A204.1 (cell line): ENCODE measurements around the gene PSMD13.
"Not testable (repeated sequence)": the region's sequence is repeated elsewhere in the genome, so short reads cannot be mapped to it uniquely, and the experiment has no call there.

Experiments
- FAIRE-seq: peaks from 2 replicates; lab custom pipeline; 2012; peaks lifted over from hg19 to GRCh38; lab: Jason Lieb, UNC

The PSMD13 gene

DNA sequence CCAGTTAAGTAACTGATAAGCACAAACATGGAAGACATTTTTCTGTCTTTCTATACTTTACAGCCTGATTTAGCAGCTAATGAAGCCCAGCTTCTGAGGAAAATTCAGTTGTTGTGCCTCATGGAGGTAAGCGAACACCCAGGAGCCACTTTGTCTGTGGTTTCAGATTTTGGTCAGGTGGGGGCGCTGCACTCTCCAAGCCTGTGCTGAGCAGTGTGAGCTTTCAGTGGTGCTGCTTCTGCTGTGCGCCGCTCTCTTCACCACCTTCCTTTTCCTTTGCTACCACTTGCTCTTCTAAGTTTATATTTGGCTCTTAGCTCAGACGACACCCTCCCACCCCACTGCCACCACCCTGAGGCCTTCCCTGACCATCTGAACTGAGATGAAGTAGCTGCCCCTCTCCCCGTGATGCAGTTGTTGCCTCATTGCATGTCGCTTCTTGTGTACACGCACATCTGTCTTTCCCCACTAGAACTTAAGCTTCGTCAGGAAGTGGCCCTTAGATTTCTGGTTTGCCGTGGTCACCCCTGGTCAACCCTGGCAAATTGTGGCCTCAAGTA, 14.0 kb downstream of the PSMD13 start:
- FAIRE-seq, result no peak

DNA sequence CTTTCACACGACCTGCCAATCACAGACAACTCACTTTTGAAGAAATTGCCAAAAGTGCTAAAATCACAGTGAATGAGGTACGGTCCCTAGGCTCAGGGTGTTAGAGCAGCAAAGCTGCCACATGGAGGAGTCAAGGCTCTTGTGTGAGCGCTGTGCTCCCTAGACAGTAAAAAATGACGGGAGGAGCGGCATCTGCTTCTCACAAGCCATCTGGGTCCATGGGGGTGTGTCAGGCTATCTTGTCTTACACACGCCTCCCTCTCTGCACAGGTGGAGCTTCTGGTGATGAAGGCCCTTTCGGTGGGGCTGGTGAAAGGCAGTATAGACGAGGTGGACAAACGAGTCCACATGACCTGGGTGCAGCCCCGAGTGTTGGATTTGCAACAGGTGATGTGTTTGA, 14.8 kb downstream of the PSMD13 start:
- no peak for FAIRE-seq

DNA sequence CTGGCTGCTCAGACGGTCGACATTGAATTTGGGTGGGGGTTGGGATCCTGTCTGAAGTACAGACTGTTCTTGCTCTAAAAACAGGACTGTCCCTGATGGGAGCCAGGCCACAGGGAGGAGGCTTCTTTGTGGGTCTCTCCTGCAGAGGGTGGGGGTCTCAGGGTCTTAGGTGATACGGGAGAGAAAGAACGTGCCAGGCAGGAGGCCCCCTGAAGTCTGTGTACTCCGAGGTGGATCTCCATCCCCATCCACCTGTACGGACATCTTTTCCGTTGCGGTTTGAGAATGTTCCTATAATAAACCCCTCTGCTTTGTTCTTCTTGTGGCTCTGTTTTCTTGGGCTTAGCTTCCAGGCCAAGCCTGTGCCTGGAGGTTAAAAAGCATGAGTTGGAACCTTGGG, 15.9 kb downstream of the PSMD13 start:
- no peak for FAIRE-seq

DNA sequence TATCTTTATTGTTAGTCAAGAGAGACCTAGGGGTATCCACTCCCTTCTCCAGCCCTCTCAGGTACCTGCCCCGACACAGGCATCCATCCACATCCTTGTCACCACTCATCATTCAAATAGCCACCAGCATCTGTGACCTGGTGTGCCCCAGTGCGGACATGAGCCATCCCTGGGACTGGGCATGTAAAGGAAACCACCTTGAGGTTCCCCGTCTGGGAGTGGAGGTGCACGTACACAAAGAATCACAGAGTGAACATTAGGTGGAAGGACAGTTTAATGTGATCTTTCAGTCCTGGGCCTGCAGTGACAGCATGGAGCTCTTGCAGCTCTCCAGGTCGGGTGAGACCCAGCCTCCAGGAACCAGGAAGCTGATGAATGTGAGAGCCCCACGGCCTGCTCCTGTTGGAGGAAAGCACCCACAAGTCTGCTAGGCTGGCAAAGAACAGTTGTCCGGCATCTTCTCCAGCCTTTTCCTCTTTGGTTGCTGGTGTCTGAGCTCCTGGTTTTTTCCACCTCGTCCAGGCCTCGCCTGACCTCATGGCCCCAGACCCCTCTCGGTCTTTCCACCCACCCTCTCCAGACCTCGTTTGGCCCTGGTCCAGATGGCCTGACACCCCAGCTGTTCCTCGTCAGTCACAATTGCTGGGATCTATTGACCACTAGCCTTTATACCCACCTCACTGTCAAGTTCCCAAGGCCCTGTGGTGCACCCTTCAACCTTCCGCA, 16.5 kb downstream of the PSMD13 start:
- no peak for FAIRE-seq

DNA sequence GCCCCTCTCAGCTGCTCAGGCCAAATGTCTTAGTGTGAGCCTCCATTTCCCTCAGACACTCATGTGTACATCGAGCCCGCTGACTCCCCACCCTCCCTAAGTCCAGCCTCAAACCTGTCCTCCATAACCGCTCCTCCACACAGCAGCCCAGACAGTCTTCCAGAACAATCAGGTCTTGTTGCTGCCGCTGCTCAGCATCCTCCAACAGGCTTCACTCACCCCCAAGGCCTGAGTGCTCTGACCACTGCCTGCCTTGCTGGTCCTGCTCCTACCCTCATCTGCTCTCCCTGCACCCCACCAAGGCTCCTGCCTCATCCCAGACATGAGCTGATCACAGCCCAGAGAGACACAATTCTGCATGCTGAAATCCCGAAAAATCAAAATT, 17.1 kb downstream of the PSMD13 start:
- FAIRE-seq, result no peak

DNA sequence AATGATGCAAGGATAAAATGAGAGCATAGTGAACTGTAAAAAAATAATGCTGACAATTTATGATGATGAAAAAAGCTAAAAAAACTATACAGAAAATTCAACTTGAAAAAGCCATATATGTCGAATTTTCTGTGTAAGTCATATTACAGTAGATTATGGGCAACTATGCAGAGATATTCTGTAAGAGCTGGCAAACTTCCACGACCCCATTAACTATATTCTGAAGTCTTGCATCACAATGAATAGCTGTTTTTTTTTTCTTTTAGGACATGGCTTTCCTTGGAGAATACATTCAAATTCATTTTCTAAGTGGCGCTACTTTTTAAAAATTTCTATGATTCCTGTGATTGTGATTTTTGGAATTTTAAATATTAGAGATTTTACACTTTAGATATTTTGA, 18.4 kb downstream of the PSMD13 start:
- no peak for FAIRE-seq

DNA sequence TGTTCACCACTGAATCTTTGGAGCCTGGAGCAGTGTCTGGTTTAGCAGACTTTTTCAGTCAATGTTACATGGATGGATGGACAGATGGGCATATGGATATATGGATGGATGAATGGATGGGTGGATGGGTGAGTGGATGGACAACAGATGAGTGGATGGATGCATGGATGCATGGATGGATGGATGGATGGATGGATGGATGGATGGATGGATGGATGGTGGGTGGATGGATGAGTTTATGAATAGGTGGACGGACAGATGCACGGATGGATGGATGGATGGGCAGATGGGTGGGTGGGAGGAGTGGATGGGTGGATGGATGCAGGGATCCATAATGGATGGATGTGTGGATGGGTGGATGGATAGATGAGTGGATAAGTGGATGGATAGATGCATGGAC, 19.0 kb downstream of the PSMD13 start:
- FAIRE-seq, result no peak

DNA sequence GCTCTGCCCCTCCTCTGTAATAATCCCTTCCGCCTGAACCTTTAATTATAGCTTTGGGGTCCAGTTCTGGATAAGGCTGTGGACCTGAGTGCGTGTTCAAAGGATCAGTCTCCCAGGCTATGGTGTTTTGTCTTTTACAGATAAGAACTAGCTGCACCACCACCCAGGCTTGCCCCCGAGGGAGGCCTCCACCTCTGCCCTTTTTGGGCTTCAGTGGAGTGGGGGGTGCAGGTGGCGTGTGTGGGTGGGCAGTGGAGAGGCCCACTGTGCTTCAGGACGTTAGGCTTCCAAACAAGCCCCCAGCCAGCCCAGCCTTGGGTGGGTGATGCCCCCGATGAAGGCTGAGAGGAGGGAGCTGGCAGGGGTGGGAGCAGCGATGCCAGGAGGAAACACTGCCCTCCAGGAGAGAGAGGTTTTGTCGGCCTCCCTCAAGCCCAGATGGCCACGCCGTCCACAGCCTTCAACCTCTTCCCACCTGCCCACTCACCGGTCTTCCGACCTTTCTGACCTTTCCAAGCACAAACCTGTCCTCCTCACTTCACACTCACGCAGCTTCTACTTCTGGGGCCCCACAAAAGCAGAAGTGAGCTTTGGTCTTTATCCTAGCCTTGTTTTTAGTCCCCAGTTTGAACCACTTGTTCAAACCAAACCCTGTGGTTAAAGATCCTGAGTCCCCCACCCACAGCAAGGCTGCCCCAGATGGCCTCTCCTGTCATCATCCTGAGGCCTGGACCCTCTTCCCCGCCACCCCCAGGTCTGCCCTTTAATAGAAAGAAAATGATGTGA, 20.4 kb downstream of the PSMD13 start:
- no peak for FAIRE-seq

DNA sequence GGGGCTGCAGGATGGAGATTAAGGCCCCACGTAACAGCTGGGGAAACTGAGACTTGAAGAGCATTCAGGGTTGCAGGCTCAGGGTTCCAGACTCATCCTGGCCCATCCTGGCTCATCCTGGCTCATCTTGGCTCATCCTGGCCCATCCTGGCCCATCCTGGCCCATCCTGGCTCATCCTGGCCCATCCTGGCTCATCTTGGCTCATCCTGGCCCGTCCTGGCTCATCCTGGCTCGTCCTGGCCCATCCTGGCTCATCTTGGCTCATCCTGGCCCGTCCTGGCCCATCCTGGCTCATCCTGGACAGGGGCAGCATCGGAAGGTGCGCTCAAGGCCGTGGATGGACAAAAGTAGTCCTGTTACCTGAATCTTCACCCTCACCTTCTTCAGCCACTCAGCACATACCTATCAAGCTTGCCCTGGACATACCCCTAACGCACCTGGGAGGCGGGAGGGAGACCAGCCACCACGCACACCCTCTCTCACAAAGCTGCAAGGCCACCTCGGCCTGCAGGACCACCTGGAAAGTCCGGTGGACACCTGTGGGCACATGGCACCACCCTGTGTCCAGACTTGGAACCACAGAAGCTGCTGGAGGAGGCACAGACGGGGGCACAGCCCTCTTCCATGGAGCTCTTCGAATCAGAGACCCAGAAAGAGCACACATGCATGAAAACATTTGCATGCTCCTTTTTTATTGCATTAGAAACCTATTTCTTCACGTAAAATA, 21.2 kb downstream of the PSMD13 start:
- no peak for FAIRE-seq

DNA sequence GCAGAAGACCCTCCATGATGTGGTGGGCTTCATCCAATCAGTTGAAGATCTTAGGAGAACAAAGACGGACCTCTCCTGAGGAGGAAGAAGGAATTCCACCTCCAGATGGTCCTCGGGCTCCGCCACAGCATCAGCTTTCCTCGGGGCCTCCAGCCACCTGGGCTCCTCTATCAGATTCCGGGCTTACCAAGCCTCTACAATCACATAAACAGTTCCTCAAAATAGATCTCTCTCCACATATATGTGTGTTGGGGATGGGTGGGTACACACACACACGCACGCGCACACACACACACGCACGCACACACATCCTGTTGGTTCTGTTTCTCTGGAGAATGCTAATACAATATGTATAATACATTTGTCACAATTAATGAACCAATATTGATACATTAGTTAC, 22.6 kb downstream of the PSMD13 start:
- FAIRE-seq, result no peak

DNA sequence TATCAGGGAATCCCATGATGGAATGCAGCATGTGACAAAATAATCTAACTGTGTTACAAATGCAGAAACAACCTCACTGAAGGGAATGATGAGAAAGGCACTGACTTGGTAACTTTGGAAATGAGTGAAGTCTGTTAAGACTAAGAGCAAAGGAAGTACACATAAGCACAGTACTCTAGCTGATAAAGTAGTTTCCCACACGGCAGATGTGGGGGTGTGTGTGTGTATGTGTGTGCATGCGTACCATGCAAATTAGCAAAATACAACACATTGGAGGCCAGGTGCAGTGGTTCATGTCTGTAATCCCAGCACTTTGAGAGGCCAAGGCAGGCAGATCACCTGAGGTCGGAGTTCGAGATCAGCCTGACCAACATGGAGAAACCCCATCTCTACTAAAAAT, 24.8 kb downstream of the PSMD13 start:
- no peak for FAIRE-seq

DNA sequence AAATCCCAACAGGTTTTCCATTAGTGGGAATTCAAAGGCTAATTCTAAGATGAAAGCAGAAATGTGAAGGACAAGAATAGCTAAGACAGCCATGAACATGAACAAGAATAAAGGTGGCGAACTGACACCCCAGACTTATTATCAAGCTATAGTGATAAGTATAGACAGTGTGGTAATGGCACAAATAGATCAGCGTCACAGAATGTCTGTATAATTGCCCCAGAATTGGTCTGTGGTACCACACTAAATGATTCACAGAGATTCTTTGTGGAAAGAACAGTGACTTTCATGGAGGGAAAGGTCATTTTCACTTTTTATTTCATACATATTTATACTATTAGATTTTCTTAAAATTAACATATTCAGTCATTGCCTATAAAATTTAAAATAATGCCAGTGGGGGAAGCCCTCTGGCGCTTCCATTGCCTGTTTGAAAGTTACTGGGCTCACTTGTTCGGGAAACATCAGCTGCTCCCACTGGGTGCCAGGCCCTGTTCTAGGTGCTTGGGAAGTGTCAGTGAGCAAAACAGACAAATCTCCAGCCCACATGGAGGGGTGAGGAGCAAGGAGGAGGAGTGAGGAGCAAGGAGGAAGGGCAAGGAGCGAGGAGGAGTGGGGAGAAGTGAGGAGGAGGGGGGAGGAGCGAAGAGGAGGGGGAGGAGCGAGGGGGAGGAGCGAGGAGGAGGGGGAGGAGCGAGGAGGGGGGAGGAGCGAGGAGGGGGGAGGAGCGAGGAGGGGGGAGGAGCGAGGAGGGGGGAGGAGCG, 30.1 kb downstream of the PSMD13 start:
- FAIRE-seq, result no peak

DNA sequence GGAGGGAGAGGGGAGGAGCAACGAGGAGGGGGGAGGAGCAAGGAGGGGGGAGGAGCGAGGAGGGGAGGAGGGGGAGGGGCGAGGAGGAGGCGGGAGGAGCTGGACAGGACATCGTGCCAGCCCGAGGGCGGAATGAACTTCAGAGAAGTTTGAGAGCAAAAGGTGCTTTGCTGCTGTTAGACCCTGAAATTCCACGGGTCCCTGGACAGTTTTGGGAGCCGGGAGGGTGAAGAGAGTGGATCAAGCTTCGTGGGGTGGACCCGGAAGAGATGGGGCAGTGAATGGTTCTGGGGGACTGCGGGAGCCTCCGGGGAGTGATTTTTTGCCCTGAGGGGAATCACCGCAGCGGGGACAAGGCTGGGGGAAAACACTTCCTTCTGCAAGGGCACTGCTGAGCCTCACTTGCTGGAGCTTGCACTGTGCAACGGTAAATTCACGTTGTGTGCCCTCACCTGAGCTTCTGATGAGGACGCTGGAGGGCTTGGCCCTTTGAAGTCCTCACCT, 30.8 kb downstream of the PSMD13 start:
- no peak for FAIRE-seq

DNA sequence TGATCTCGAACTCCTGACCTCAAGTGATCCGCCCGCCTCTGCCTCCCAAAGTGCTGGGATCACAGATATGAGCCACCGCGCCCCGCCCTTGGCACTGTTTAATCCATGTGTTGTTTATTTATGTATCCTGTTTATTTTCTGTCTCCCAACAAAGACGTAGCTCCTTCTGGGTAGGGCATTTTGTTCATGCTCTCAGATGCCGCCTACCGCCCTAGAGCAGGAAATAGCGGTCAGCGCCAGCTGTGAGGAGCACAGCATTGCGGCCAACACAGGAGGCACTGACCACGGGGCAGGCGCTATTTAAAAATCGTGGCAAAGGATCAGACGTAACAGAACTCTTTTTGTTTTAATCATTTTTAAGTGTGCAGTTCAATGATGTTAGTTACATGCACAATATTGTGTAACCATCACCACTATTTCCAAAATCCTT, 32.0 kb downstream of the PSMD13 start:
- FAIRE-seq, result not testable (repeated sequence)

DNA sequence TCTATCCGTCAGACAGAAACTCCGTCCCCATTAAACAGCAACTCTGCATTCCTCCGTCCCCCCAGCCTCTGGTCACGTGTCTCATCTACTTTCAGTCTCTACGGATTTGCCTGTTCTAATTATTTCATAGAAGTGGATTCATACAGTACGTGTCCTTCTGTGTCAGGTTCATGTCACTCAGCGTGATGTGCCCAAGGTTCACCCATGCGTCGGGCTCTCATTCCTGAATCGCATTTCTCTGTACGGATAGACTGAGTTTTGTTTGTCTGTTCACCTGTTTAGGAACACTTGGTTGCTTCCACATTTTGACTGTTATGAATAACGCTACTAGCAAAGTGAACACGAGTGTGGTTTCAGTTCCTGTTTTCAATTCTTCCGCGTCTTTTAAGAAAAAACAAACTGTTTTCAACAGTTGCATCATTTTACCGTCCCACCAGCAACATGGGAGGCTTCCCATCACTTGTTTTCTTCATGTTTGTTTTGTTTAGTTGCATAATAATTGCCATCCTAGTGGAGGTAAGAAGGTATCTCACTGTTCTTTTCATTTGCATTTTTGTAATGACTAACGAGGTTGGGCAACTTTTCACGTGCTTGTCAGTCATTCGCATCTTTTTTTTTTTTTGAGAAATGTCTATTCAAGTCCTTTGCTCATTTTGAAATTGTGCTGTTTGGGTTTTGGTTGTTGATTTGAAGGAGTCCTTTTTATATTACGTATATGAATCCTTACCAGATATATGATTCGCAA, 32.5 kb downstream of the PSMD13 start:
- no peak for FAIRE-seq

DNA sequence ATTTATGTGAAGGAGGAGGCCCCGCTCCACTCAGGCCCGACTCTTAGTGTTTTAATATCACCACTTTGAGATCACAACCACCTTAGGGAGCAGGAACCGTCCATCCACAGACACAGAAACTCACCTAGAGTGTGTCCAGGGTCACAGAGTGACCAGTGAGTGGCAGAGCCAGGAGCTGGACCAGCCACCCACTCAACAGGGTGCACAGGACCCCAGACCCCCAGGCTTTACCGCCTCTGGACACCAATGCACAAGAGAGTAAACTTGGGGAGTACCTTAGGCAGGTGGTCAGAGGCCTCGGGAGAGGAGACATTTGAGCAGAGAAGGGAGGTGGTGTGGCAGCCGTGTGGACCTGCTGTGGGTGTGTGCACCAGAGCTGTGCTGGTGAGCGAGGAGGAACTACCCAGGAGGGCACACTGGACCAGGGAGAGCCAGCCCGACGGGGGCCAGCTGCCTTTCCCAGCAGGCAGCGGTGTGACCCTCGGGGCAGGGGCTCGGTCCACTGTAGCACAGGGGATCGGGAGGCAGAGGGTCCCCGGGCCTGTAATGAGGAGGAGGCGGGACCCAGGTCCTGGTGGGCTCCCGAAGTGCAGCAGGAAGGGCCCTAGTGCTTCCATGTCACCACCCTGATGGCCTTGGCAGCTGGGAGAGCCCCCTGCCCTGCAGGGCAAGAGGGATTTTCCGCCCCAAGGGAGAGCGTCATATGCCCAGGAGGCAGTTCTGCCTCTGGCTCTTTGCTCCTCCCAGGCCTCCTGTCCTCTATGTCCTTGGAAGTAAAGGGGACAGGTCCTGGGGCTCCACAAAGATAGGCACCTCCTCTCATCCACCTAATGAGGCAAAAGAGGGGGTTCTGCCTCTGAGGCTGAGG, 33.9 kb downstream of the PSMD13 start:
- no peak for FAIRE-seq

DNA sequence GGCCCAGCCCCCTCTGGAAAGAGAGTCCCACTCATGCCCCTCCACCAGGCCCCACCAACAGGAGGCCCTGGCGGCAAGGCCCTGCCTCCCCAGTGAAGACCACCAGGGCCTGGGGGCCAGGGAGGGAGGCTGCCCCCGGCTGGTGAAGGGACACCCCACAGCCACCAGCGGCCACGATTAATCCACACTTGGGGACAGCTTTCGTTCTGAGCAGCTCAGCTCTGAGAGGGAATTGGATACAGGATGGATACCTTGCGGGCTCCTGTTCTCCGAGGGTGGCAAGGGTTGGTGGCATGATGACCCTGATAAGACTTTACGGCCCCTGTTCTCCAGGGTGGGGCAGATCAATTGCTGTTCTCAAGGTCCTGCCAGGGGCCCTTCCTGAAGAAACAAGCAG, 34.5 kb downstream of the PSMD13 start:
- FAIRE-seq, result no peak

DNA sequence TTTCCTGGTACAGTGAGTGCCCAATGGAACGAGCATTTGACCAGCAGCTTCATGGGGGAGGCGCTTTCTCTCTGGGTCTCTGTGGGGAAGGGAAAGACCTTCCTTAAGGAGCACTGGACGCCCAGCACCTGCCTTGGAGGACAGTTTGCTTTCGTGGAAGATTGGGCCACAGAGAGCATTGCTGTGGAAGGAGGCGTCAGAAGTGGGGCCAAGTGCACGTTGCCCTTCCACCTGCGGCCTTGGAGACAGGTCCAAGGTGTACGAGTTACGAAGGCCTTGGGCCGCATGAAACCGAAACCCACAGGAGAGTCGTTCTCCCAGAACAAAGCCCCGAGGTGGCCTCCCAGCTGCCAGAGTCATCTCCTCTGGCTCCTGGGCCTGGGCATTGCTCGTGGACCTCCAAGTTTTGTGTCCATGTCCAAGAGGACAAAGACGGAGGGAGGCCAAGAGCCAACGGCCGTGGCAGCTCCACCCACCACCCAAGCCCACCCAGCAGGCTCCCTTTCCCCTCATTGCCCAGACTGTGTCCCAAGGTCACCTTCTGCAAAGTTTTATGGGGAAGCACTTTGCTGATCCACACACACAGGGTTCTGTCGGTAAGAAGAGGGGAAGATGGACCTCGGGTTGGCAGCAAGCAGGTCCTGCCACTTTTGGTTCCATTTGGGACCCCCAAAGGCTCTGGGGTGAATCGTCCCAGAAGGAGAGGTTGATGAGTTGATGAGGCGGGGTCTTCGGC, 35.6 kb downstream of the PSMD13 start:
- no peak for FAIRE-seq

DNA sequence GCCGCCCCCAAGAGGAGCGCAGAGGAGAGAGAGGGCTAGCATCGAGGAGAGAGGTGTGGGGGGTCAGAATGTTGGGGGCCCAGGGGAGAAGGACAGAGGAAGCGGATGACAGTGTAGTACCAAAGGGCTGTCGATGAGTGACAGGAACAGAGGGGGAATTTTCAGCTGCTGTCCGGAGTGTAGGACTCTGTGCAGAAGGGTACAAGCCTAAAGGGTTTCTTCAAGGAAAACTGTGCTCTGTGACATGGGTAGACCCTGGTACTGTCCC, 36.1 kb downstream of the PSMD13 start:
- FAIRE-seq, result no peak

DNA sequence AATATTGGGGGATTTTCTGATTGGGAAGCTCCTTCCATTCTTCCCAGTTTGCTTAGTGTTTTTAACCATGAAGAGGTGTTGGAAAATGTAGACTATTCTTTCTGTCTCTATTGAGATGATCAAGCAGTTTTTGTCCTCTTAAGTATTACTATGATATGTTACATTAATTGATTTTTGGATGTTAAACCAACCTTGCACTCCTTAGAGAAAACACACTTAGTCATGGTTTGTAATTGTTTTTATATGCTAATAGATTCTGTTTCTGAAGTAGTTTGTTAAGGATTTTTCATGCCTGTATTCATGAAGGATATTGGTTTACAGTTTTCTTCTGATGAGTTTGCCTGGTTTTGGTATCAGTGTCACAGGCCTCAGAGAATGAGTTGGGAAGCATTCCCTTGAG, 39.4 kb downstream of the PSMD13 start:
- FAIRE-seq, result no peak
